GM23338 (cell line): ENCODE data around the gene VWC2.

Experiments used
- CTCF ChIP-seq, 2 experiments: fragments of 200-600 bp in 1 of 2; sonication (generic) in 1 of 2; conservative IDR thresholded peaks; 2 replicates each; pipeline versions ENCODE4 v1.5.1 to v1.6.1; 2016 to 2017; ENCODE audit warnings: antibody characterized with exemption in 2 of 2, low read depth in 2 of 2, mild to moderate bottlenecking in 2 of 2, moderate library complexity in 1 of 2
- EZH2 ChIP-seq: fragments of 200-600 bp; sonication (generic); IDR thresholded peaks from one replicate; pipeline ENCODE4 v1.8.0; 2017; ENCODE audit warnings: antibody characterized with exemption, mild to moderate bottlenecking, low read depth; ENCODE audit not compliant: unreplicated experiment
- POLR2AphosphoS5 ChIP-seq: IDR thresholded peaks from 2 replicates; pipeline ENCODE4 v1.6.1; 2016; ENCODE audit warnings: antibody characterized with exemption, low read depth

GRCh38 chr7:49768254-49768653 is 5.2 kb upstream of the VWC2 start:
- TF ChIP-seq CTCF (conservative IDR thresholded peaks at IDR 0.05; ENCODE audit: low read depth in 2 of 2) (no peak), EZH2 (no peak), POLR2AphosphoS5 (no peak)
